Astrocyte of the cerebellum (primary cell): ENCODE measurements around the gene MAML2.

ENCODE experiments used
- DNase-seq: peaks from one replicate; pipeline ENCODE4 v3.0.0-alpha.2; 2011; ENCODE audit warnings: low read depth
- H3K4me3 ChIP-seq: 2 replicates; pipeline ENCODE4 v1.5.1; 2011; ENCODE audit warnings: mild to moderate bottlenecking, low read depth, low read length, moderate library complexity
- in situ Hi-C: cut with HindIII; loops from 2 replicates; pipeline ENCODE4 v1.10.0; 2017; ENCODE audit warnings: low sequenced_read_pairs
- TF ChIP-seq, protein P1 (sequence below): IDR thresholded peaks from 2 replicates; pipeline ENCODE4 v1.5.1; 2012; ENCODE audit warnings: low read length, low read depth, moderate library complexity, mild to moderate bottlenecking; ENCODE audit errors: missing control alignments

MAML2 gene

DNA sequence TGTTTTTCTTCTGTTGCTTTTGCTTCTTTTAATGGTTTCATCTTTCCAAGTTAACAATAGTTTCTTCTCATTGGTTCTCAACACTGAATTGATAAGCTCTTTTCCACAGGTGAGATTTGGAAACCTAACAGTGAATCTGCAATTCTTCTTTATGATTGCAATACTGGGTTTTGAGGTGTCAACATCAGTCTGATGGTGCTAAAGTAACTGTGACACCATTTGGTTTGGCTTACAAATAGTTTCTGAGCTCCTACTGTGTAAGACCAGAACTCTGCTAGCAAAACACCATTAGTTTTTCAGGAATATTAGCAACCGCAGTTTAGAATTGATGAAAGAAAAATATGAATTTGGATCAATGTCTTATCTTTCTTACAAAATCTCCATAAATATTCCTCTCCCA, 58.6 kb downstream of the MAML2 start:
- DNase-seq = no peak
- in situ Hi-C loops = no loop called here
- TF ChIP-seq, protein P1, sequence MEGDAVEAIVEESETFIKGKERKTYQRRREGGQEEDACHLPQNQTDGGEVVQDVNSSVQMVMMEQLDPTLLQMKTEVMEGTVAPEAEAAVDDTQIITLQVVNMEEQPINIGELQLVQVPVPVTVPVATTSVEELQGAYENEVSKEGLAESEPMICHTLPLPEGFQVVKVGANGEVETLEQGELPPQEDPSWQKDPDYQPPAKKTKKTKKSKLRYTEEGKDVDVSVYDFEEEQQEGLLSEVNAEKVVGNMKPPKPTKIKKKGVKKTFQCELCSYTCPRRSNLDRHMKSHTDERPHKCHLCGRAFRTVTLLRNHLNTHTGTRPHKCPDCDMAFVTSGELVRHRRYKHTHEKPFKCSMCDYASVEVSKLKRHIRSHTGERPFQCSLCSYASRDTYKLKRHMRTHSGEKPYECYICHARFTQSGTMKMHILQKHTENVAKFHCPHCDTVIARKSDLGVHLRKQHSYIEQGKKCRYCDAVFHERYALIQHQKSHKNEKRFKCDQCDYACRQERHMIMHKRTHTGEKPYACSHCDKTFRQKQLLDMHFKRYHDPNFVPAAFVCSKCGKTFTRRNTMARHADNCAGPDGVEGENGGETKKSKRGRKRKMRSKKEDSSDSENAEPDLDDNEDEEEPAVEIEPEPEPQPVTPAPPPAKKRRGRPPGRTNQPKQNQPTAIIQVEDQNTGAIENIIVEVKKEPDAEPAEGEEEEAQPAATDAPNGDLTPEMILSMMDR = no peak
- H3K4me3 ChIP-seq = no peak overlapping the region

DNA sequence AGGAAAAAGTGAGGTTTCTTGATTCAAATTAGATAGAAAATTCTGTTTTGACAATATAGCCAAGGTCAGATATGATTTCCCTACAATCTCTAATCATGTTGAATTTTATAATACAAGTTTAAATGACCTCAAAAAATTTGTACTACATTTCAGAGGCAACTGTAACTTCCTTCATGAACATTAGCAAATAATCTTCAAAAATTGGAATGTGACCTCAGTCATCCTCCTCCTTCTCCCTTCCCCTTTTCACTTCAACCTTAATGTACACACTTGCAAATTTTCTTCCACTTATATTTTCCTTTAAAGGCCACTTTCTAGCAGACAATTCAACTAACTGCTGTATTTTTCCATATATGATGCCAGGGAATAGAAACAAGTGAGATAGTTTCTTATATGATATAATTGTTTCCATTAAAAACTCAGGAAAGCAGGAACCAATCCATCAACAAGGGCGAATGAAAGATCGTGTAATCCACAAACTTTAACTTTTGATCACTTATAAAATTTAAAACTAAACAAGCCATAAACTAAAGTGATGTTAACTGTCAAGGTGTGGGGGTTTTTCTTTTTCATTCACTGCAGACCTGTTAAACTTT, 60.3 kb downstream of the MAML2 start:
- TF ChIP-seq, protein P1 = no peak
- no peak overlapping the region for H3K4me3 ChIP-seq
- no peak for DNase-seq
- in situ Hi-C loops = no loop called here

DNA sequence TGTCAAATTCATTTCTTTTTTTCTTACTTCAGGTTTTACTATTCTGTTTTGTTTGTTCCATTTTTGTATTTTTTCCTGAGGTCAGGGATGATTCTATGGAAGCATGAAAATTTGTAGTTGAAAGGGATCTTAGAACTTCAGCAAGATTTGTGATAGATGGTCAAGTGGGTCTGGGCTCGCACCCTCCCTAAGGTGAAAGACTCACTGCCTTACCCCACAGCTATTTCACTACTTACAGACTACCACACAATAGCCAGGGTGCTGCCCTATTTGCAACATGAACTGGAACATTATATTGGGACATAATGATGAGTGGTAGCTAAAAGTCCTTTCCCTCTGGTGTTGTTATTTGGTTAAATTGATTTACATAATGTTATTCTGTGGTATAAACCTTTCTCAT, 62.6 kb downstream of the MAML2 start:
- in situ Hi-C loops = no loop called here
- DNase-seq = no peak
- H3K4me3 ChIP-seq = no peak overlapping the region
- TF ChIP-seq, protein P1 = no peak

DNA sequence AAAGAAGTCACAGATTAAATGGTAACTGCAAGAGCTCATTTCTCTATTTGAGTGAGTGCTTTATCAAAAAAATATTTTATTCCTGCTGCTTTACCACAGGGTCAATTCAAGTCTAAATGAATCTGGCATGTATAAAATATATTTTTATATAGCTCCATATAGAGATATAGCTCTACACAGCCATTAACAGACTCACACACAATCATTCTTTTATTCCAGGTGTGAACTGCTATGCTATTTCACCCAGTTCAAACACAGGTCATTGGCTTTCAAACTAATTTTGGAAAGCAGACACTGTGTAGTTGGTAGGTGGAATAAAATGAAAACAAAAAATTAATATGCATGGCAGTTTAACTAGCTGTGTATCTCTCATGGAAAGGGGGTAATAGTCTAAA, 63.1 kb downstream of the MAML2 start:
- no peak for DNase-seq
- in situ Hi-C loops = no loop called here
- H3K4me3 ChIP-seq = no peak overlapping the region
- TF ChIP-seq, protein P1 = no peak

DNA sequence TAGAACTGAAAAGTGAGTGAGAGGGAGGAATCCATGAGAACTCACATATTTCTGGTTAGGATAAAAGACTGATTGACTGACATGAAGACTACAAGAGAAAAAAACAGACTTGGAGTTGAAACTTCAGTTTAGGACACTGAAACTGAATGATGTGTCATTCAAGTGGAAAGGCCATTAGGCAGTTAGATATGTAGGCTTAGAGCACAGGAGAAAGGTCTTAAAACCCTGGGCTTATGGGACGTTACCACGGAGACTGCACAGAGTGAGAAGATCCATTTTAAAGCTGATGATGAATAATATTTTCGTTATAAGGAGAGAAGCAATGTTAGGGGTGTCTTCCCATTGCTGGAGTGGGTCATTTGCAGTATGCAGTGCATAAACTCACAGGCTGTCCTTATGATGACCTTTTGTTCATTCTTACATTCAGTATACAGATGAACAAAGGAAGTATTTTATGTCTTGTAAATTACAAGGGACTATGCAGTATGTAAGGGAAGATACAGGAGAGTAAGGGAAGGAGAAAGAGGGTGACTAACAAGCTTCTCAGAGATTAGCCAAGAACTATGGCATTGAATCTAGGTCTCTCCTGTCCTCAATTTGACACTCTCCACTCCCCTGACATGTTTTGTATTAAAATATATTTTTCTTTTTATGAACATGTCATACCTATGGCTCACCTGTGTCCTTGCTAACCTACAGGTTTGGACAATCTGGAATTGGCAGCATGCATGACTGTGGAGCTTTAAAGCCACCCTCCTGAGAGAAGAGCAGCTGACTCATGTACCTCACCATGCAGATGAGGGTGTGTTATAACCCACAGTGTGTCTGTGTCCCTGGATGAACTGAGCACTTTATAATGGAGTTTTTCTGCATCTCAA, 63.7 kb downstream of the MAML2 start:
- no peak overlapping the region for H3K4me3 ChIP-seq
- TF ChIP-seq, protein P1 = no peak
- no peak for DNase-seq
- in situ Hi-C loops = no loop called here

DNA sequence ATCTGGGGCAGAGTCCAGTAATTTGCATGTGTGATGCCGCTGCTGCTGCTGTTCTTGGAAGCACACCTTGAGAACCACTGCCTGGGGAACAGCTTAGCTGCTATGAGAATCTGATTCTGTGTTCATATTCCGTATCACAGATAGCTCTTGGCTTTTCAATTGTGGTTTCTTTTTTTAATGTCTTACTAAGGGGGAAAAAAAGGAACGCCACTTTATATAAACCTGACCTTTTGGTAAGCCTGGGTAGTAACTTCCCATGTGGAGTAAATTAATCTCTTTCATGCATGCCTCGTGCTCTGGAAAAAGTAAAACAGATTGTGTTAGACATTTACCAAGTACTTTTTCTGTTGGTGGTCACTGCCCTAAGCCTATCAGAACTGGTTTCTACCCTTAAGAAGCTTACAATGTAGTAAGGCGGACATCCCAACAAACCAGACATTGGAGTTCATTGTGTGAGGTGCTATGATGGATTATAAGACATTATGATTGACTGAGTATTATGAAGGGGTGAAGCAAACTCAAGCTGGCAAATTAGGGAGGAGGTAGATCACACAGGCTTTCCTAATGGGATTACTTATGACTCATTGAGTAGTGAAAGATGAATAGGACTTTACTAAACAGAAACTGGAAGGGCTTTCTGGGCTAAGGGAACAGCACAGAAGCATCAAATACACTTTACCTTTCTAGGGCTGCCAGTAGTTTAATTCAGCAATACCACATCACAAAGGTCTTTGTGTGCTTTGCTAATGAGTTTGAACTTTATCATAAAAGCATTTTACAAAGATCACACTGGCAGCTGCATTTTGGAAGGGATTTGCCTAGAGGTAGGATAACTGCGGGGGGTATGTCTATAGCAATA, 64.7 kb downstream of the MAML2 start:
- TF ChIP-seq, protein P1 = no peak
- peak; percentile 62 for DNase-seq
- in situ Hi-C loops = no loop called here
- H3K4me3 ChIP-seq = no peak overlapping the region
